Memory B cell (primary cell): ENCODE results near the gene CLEC7A.
A peak's percentile ranks its signal among the peaks of the same experiment; 100 is the strongest.

ENCODE experiments used
- ATAC-seq: fragments of 150-1000 bp; cut with Tn5 transposase; 2 replicates; pipeline ENCODE4 v1.10.0; 2021; ENCODE audit warnings: low read depth, mild to moderate bottlenecking, moderate library complexity
- DNase-seq, 2 donors: peaks; one replicate each; pipeline ENCODE4 v3.0.0; 2022; ENCODE audit warnings: low spot score in 2 of 2
- H3K27ac Mint-ChIP-seq: one replicate; pipeline ENCODE4 v1.8.0; 2022; ENCODE audit warnings: mild to moderate bottlenecking, moderate library complexity, mixed read lengths
- H3K27me3 Mint-ChIP-seq: one replicate; pipeline ENCODE4 v1.8.0; 2022; ENCODE audit warnings: mixed read lengths
- H3K36me3 Mint-ChIP-seq: one replicate; pipeline ENCODE4 v1.8.0; 2022; ENCODE audit warnings: mild to moderate bottlenecking, mixed read lengths
- H3K4me1 Mint-ChIP-seq: one replicate; pipeline ENCODE4 v1.8.0; 2022; ENCODE audit warnings: mixed read lengths
- H3K4me3 Mint-ChIP-seq: one replicate; pipeline ENCODE4 v1.8.0; 2022; ENCODE audit warnings: mild to moderate bottlenecking, moderate library complexity, mixed read lengths
- H3K9me3 Mint-ChIP-seq: one replicate; pipeline ENCODE4 v1.8.0; 2022; ENCODE audit warnings: mixed read lengths

CLEC7A gene

DNA sequence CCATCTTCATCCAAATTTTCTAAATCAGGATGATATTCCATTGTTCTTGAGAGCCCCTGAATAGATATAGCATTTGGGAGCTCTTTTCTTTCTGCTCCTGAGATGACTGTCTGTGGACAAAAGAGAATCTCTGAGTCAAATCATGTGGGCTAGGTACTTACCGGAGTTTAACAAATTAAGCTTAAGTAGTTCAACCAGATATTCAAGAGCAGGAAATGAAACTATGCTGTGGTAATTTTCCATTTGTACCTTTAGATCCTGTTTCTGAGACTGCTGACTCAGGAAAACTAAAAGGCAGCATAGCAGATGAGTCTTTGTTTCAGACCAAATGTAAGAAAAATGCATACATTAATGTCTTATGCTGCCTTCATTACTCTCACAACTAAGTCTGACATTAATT, at the start of gene CLEC7A:
CLEC7A (minus strand) TSS at position 158 of the 400 bp plus-strand sequence; CDS start at position 41, 117 bp downstream.
- ATAC-seq (peak; percentile 92), DNase-seq (peak in 1 of 2 donors; percentile 7)
- Mint-ChIP-seq H3K9me3 (no peaks in the 10 kb centered on the region), H3K4me1 (peaks cover 12% of the 10 kb centered on the region), H3K27me3 (peaks cover 12% of the 10 kb centered on the region), H3K4me3 (peak within 1 kb of the TSS; percentile 14), H3K27ac (no peak within 1 kb of the TSS), H3K36me3 (no peaks in the 10 kb centered on the region)

DNA sequence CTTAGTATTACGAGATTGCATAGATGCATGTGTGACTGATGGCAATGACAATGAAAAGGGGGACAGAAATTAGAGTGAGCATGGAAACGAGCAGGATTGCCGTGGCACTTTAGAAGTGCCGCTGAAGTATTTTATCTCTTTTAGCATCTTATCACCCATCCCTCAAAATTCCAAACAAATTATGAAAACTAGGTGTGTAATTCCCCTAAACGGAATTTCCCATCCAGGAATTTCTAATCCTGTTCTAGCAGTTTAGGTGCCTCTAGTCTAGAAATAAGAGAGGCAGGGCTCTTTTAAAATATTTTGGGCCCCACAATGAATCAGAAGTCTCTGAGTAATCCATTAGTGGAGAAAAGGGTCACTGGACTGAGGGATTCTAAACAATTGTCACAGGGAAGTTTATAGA, 49.8 kb upstream of the CLEC7A start:
- no peaks in the 10 kb centered on the region for H3K36me3 Mint-ChIP-seq
- no peak for ATAC-seq
- H3K9me3 Mint-ChIP-seq = no peaks in the 10 kb centered on the region
- H3K4me1 Mint-ChIP-seq = no peaks in the 10 kb centered on the region
- no peak for DNase-seq
- no peak overlapping the region for H3K27ac Mint-ChIP-seq
- no peak overlapping the region for H3K4me3 Mint-ChIP-seq
- peaks cover 16% of the 10 kb centered on the region for H3K27me3 Mint-ChIP-seq

DNA sequence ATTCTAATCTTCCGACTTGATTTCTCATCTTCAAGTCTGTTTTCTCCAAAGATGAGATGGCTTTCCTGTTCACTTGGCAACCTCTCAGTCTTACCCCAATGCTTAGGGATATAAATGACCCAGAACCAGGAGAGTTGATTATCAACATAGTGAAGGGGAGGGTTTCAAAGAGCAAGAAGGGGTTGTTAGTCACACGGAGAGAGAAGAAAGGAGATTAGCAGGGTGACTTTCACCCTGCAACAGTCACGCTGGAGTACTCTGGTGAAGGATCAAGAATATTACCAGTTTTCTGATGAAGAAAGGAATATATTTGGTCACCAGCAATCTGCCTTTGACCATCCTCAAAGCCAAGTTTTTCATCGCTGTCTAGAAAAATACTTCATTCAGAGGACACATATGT, 48.8 kb upstream of the CLEC7A start, which contains the start of gene TMEM52B:
TMEM52B (plus strand) TSS at position 212 of the 400 bp plus-strand sequence. CDS start 543 bp downstream, outside the sequence.
- no peaks in the 10 kb centered on the region for H3K4me1 Mint-ChIP-seq
- H3K9me3 Mint-ChIP-seq = no peaks in the 10 kb centered on the region
- no peak within 1 kb of the TSS for H3K4me3 Mint-ChIP-seq
- no peaks in the 10 kb centered on the region for H3K36me3 Mint-ChIP-seq
- H3K27me3 Mint-ChIP-seq = peaks cover 19% of the 10 kb centered on the region
- no peak for DNase-seq
- no peak within 1 kb of the TSS for H3K27ac Mint-ChIP-seq
- no peak for ATAC-seq

DNA sequence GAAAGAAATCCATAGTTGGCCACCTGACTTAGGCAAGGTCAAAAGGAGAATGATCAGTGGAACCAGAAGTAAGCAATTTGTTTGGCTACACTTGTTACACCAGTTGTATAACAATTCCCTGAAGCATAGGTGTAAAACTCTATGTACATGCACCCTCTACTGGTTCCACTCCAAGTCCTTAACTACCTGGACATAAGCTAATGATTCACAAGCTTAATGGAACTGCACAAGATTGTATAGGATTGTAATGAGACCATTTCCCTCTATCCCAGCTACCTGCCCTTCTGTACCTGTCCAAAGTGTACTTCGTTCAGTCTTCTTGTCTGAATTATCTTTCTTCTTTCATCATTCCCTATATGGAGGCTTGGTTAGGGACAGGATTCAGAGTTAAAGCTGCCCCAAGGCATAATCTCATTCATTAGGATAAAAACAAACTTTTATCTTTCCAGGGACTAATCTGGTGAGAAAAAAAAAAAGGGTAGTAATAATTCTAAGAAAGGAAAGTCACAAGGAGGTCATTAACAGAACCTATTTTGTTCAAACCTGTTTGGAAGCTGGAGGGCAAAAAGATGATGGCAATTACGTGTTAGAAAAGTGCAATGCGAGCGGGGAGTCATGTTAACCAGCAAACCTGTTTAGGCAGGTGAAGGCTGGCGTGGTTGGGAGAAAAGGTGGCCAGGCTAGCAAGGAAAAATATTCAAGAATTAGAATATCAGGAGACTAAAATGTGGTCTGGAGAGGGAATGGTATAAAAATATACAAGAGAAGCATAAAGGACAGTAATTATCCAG, 46.0 kb upstream of the CLEC7A start:
- no peak for ATAC-seq
- no peaks in the 10 kb centered on the region for H3K36me3 Mint-ChIP-seq

DNA sequence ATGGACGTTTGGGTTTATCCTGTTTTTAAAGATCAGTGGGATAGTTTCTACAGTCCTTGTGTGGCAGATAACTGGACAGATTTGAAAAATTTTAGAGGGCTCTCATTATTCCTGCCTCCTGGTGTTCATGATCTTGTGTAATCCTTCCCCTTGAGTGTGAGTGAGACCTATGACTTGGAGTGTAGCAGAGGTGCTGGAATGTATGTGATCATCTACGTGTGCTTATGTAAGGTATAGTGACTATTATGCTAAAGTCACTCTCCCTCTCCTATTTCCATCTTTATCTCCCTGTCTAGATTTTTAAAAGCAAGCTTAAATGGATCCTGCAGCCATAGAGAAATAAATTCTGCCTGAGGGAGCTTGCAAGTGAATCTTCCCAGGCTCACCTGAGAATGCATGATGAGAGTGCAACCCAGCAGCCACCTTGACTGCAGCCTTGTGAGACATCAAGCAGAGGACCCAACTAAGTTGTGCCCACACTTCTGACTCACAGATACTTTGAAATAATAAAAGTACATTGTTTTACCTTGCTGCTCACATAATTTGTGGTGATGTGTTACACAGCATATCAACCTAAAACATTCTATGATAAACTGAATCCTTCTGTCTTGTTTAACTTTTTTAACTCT, 45.1 kb upstream of the CLEC7A start:
- Mint-ChIP-seq H3K9me3 (no peaks in the 10 kb centered on the region), H3K4me1 (no peaks in the 10 kb centered on the region), H3K27ac (no peak overlapping the region), H3K36me3 (no peaks in the 10 kb centered on the region), H3K27me3 (peaks cover 22% of the 10 kb centered on the region), H3K4me3 (no peak overlapping the region)
- DNase-seq (no peak), ATAC-seq (no peak)

More for the DNA sequence above, 46.0 kb upstream of the CLEC7A start:
- no peak for DNase-seq
- H3K27ac Mint-ChIP-seq = no peak overlapping the region
- H3K4me1 Mint-ChIP-seq = no peaks in the 10 kb centered on the region
- H3K9me3 Mint-ChIP-seq = no peaks in the 10 kb centered on the region
- peaks cover 22% of the 10 kb centered on the region for H3K27me3 Mint-ChIP-seq
- no peak overlapping the region for H3K4me3 Mint-ChIP-seq

DNA sequence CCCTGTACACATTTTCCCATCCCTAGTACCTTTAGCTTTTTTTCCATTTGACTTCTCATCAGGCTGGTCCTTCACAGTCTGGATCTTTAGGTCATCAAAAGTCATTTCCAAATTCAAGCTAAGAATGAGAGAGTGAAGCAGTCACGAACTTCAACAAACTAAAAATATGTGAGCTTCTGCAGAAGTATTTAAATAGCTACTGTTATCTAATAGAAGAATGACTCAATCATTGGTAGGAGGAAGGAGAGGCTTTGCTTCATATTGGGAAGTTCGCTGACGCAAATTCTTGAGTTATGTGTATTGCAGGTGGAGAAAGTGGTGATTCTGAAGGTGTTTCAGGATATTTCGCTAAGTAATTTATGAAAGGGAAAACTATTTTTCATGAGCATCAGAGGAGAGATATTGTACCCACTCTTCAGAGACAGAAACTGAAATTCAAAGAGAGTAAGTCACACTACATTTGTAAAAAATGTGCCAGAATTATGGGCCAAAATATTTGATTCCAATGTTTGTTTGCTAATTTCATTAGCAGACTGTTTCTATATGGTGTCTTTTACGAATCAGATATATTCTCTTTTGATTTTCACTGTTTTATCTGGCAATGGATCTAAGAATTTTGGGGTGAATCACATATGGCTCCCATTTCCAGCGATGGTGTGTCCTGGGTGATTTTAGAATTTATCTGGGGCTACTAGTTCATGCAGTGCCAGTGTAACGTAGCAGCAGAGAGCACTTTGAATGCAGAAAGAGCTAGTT, 42.2 kb upstream of the CLEC7A start, which contains the start of gene OLR1:
OLR1 (minus strand) TSS at position 160 of the 756 bp plus-strand sequence; CDS start at position 105, 55 bp downstream.
- peaks cover 18% of the 10 kb centered on the region for H3K27me3 Mint-ChIP-seq
- no peaks in the 10 kb centered on the region for H3K4me1 Mint-ChIP-seq
- H3K36me3 Mint-ChIP-seq = no peaks in the 10 kb centered on the region
- no peak within 1 kb of the TSS for H3K27ac Mint-ChIP-seq
- no peaks in the 10 kb centered on the region for H3K9me3 Mint-ChIP-seq
- no peak for DNase-seq
- ATAC-seq = no peak
- H3K4me3 Mint-ChIP-seq = no peak within 1 kb of the TSS

DNA sequence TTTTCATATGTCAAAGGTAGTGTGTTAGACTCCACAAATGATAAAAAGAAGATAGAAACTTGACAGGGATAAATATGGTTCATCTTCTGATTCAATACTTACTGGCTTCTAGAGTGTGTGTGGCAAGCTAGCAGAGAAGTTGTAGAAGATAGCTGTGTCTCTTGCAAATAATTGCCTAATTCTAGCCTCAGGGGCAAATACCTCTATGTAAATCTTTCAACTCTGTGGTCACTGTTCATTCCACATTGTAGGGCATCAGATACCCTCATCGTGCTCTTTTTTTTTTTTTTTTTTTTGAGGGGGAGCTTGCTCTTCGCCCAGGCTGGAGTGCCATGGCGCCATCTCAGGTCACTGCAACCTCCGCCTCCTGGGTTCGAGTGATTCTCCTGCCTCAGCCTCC, 40.2 kb upstream of the CLEC7A start:
- ATAC-seq (no peak), DNase-seq (no peak)
- Mint-ChIP-seq H3K4me1 (no peaks in the 10 kb centered on the region), H3K27ac (no peak overlapping the region), H3K27me3 (peaks cover 21% of the 10 kb centered on the region), H3K4me3 (no peak overlapping the region), H3K9me3 (no peaks in the 10 kb centered on the region), H3K36me3 (no peaks in the 10 kb centered on the region)

DNA sequence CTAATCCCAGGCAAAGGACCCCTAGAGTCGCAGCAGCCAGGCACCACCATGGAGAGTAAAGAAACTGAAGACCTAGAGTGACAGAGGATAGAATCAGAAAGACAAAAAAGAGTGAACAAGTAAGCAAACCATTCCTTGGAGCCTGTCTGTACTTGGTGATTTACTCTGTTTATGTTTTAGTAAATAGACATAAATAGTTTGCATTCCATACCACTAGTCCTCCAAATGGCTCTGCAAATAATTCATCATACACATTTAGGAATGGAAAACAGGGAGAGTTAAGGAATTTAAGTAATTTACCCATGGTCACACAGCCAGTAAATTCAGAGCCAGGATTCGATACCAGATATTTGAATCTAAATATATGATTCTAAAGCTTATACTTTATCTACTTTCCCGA, 39.1 kb upstream of the CLEC7A start:
- H3K9me3 Mint-ChIP-seq = no peaks in the 10 kb centered on the region
- ATAC-seq = no peak
- peaks cover 16% of the 10 kb centered on the region for H3K27me3 Mint-ChIP-seq
- no peak overlapping the region for H3K27ac Mint-ChIP-seq
- H3K36me3 Mint-ChIP-seq = no peaks in the 10 kb centered on the region
- no peak for DNase-seq
- no peaks in the 10 kb centered on the region for H3K4me1 Mint-ChIP-seq
- no peak overlapping the region for H3K4me3 Mint-ChIP-seq

DNA sequence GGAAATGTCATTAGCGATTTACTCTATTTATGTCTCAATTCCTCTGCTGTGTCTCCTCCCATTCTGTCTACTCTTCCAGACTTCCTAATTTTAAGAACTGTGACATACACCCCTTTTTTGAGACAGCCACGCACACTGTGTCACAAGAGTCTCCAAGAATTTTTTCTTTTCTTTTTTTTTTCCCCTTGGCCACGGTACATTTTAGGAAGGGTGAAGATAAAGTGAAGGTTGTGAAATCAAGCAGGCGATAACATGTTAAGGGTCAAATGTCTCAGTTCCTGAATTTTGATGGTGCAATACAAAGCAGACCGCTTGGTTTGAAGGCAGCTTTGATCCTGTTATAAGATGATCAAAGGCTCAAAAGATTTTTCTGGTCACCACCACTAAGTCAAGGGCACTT, 37.6 kb upstream of the CLEC7A start:
- no peaks in the 10 kb centered on the region for H3K4me1 Mint-ChIP-seq
- ATAC-seq = no peak
- H3K9me3 Mint-ChIP-seq = no peaks in the 10 kb centered on the region
- no peak overlapping the region for H3K27ac Mint-ChIP-seq
- peaks cover 14% of the 10 kb centered on the region for H3K27me3 Mint-ChIP-seq
- H3K4me3 Mint-ChIP-seq = no peak overlapping the region
- H3K36me3 Mint-ChIP-seq = no peaks in the 10 kb centered on the region
- DNase-seq = no peak

DNA sequence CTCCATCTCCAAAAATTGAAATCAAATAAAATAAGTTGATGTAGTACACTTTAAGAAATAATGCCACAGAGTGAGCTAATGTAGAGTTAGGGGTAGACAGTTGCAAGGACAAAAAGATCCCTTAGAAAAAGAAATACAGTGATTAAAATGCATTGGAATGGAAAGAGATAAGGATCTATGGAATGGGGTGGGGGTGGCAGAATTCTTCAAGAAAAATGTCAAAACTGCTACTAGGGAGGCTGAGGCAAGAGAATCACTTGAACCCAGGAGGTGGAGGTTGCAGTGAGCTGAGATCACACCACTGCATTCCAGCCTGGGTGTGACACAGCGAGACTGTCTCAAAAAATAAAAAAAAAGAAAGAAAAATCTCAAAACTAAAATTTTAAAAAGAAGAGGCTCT, 35.4 kb upstream of the CLEC7A start:
- H3K27me3 Mint-ChIP-seq = peaks cover 8% of the 10 kb centered on the region
- peaks cover 3% of the 10 kb centered on the region for H3K4me1 Mint-ChIP-seq
- no peak overlapping the region for H3K27ac Mint-ChIP-seq
- DNase-seq (no peak), ATAC-seq (no peak)
- no peaks in the 10 kb centered on the region for H3K36me3 Mint-ChIP-seq
- H3K9me3 Mint-ChIP-seq = no peaks in the 10 kb centered on the region
- H3K4me3 Mint-ChIP-seq = no peak overlapping the region

DNA sequence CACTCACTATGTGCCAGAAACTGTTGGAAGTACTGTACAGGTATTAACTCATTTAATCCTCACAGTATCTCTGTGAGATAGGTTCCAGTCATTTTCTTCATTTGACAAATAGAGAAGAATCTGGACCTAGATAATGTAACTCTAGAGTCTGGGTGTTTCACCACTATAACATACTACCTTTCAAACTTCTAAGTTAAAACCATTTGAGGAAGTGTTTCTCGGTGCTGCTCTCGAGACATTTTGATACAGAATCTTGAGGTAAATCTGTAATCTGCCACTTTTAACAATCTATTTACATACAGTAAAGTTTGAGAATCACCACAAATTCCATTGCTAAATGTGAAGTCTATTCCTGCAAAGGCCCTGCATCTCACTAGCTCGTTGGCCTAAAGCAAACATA, 33.1 kb upstream of the CLEC7A start:
- Mint-ChIP-seq H3K27ac (no peak overlapping the region), H3K4me1 (peaks cover 5% of the 10 kb centered on the region), H3K27me3 (peaks cover 8% of the 10 kb centered on the region), H3K4me3 (no peak overlapping the region), H3K9me3 (no peaks in the 10 kb centered on the region), H3K36me3 (no peaks in the 10 kb centered on the region)
- DNase-seq (no peak), ATAC-seq (no peak)

DNA sequence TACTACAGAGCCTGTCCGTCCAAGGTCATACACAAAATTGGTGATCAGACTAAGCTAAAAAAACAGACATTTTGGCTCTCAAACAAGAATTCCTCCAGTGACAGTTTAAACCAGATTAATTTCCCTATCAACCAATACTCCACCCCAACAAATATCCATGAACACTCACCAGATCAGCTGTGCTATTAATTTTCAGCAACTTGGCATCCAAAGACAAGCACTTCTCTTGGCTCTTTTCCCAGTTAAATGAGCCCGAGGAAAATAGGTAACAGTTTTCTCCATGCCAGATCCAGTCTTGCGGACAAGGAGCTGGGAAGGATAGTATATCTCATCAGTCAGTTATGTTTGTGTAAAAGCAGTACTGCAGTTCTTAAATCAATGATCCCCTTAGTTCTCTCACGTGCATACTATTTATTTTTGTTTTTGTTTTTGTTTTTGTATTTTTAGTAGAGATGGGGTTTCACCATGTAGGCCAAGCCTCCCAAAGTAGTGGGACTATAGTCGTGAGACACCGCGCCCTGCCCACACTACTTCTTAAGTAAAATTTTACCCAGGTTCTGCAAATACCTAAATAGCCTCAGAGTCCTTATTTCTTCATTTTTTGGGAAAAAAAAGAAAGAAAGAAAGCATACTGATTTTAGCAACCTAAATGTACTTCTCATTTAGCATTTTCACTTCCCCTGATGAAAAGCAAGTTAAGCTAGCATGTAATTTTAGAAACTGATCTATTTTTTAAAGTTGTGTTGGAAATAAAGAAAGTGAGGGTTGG, 30.8 kb upstream of the CLEC7A start:
- H3K36me3 Mint-ChIP-seq = no peaks in the 10 kb centered on the region
- no peak for ATAC-seq
- H3K27me3 Mint-ChIP-seq = peaks cover 5% of the 10 kb centered on the region

DNA sequence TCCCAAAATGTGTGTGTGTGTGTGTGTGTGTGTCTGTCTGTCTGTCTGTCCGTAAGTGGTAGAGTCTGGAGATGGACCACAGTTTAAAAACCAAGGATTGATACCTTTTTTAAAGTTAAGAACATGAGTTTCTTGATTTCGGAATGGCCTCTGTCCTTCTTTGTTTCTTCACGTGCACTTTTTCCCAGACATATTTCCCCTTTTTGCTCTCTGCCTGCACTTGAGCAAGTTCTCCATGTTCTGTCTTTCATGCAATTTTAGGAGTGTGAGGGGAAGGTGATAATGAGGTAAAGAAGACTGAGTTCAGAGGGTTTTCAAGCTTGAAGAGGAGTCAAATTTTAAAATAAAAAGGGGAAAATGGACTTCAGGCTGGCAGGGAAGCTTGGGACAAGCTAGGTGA, 29.3 kb upstream of the CLEC7A start:
- H3K36me3 Mint-ChIP-seq = no peaks in the 10 kb centered on the region
- H3K9me3 Mint-ChIP-seq = no peaks in the 10 kb centered on the region
- H3K4me3 Mint-ChIP-seq = no peak overlapping the region
- H3K27me3 Mint-ChIP-seq = peaks cover 4% of the 10 kb centered on the region
- no peak overlapping the region for H3K27ac Mint-ChIP-seq
- DNase-seq = no peak
- no peak for ATAC-seq
- peaks cover 5% of the 10 kb centered on the region for H3K4me1 Mint-ChIP-seq

More for the DNA sequence above, 30.8 kb upstream of the CLEC7A start:
- Mint-ChIP-seq H3K4me3 (no peak overlapping the region), H3K4me1 (peaks cover 5% of the 10 kb centered on the region), H3K27ac (no peak overlapping the region), H3K9me3 (no peaks in the 10 kb centered on the region)
- DNase-seq = no peak
